Measurements from ENCODE around the gene LINC00632.

Gene LINC00632

DNA sequence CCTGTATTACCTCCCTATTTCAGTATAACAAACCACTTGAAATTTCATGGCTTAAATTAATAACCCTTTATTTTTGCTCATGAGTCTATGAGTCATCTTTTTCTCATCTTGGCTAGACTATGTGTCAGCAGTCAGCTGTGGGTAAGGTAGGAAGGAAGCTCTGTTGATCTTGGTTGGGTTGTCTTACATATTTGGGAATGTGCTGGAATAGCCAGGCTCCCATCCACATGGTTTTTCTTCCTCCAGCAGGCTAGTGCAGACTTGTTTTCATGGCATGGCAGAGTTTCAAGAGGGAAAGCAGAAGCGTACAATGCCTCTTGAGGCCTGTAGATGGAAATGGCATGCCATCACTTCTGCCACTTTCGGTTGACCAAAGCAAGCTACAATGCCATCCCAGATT is 89.7 kb downstream of the LINC00632 start:
- Histone ChIP-seq H2BK120ac (ENCODE audit: insufficient read depth, low read length, poor library complexity) (no peak overlapping the region), H3K79me1 (ENCODE audit: low read length) (no peaks in the 10 kb centered on the region), H3K27ac (ENCODE audit: low read depth, low read length) (no peak overlapping the region), H2BK12ac (ENCODE audit: low read length) (no peak overlapping the region), H4K91ac (ENCODE audit: low read depth, low read length) (no peak overlapping the region), H3K9ac (ENCODE audit: low read length) (no peak overlapping the region), H2AFZ (ENCODE audit: insufficient read depth, low read length, poor library complexity) (no peak overlapping the region), H3K36me3 (ENCODE audit: control insufficient read depth in 1 of 2, insufficient read depth in 2 of 2, low read length in 2 of 2) (no peaks in the 10 kb centered on the region), H3K9me3 (ENCODE audit: insufficient read depth, low read depth, low read length) (no peaks in the 10 kb centered on the region), H3K27me3 (ENCODE audit: insufficient read depth, low read length) (no peaks in the 10 kb centered on the region), H2BK5ac (ENCODE audit: low read depth, low read length, poor library complexity) (no peak overlapping the region), H3K4me2 (ENCODE audit: low read length) (no peak overlapping the region), H3K4me1 (ENCODE audit: control insufficient read depth in 1 of 2, insufficient read depth in 2 of 2, low read length in 2 of 2) (no peaks in the 10 kb centered on the region), H3K4ac (ENCODE audit: low read depth, low read length) (no peak overlapping the region), H3K18ac (ENCODE audit: low read length) (no peak overlapping the region), H4K8ac (ENCODE audit: low read depth, low read length) (no peak overlapping the region), H3K79me2 (ENCODE audit: control insufficient read depth, insufficient read depth, low read length, poor library complexity) (no peaks in the 10 kb centered on the region), H2AK5ac (ENCODE audit: low read length) (no peak overlapping the region), H3K23ac (ENCODE audit: low read length) (no peak overlapping the region), H3K14ac (ENCODE audit: low read length) (no peak overlapping the region), H3K4me3 (ENCODE audit: low read depth, low read length) (no peak overlapping the region), H4K12ac (ENCODE audit: low read depth, low read length) (no peak overlapping the region)
- DNase-seq = no peak
- WGBS (ENCODE audit: extremely low coverage, insufficient coverage, insufficient read length) = no CpG with 5 or more reads among the region's 2 CpGs

DNA sequence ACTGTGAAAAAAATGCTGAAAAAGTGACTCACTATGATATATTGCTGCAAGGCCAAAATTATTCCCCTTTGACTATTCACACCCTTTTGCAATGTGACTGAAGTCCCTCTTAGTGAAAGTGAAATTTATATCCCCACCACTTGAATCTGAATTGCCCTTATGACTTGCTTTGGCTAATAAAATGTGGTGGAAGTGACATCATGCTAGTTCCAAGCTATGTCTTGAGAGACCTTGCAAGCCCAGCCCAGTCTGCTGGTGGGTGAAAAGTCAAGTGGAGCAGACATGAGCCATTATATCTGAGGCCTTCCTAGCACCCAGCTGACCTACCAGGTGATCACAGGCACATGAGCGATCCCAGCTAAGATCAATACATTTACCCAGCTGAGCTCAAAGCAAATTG is 94.7 kb downstream of the LINC00632 start:
- Histone ChIP-seq H3K9ac (ENCODE audit: low read length) (no peak overlapping the region), H3K4me2 (ENCODE audit: low read length) (no peak overlapping the region), H4K12ac (ENCODE audit: low read depth, low read length) (no peak overlapping the region), H3K4me3 (ENCODE audit: low read depth, low read length) (no peak overlapping the region), H2BK5ac (ENCODE audit: low read depth, low read length, poor library complexity) (no peak overlapping the region), H3K18ac (ENCODE audit: low read length) (no peak overlapping the region), H3K23ac (ENCODE audit: low read length) (no peak overlapping the region), H3K9me3 (ENCODE audit: insufficient read depth, low read depth, low read length) (no peaks in the 10 kb centered on the region), H2AFZ (ENCODE audit: insufficient read depth, low read length, poor library complexity) (no peak overlapping the region), H2BK12ac (ENCODE audit: low read length) (no peak overlapping the region), H3K14ac (ENCODE audit: low read length) (no peak overlapping the region), H2BK120ac (ENCODE audit: insufficient read depth, low read length, poor library complexity) (no peak overlapping the region), H3K36me3 (ENCODE audit: control insufficient read depth in 1 of 2, insufficient read depth in 2 of 2, low read length in 2 of 2) (no peaks in the 10 kb centered on the region), H3K27ac (ENCODE audit: low read depth, low read length) (no peak overlapping the region), H2AK5ac (ENCODE audit: low read length) (no peak overlapping the region), H3K4me1 (ENCODE audit: control insufficient read depth in 1 of 2, insufficient read depth in 2 of 2, low read length in 2 of 2) (no peaks in the 10 kb centered on the region), H3K79me2 (ENCODE audit: control insufficient read depth, insufficient read depth, low read length, poor library complexity) (no peaks in the 10 kb centered on the region), H3K4ac (ENCODE audit: low read depth, low read length) (no peak overlapping the region), H4K91ac (ENCODE audit: low read depth, low read length) (no peak overlapping the region), H3K79me1 (ENCODE audit: low read length) (no peaks in the 10 kb centered on the region), H4K8ac (ENCODE audit: low read depth, low read length) (no peak overlapping the region), H3K27me3 (ENCODE audit: insufficient read depth, low read length) (no peaks in the 10 kb centered on the region)
- DNase-seq = no peak
- no CpG with 5 or more reads among the region's 1 CpG for WGBS (ENCODE audit: extremely low coverage, insufficient coverage, insufficient read length)

DNA sequence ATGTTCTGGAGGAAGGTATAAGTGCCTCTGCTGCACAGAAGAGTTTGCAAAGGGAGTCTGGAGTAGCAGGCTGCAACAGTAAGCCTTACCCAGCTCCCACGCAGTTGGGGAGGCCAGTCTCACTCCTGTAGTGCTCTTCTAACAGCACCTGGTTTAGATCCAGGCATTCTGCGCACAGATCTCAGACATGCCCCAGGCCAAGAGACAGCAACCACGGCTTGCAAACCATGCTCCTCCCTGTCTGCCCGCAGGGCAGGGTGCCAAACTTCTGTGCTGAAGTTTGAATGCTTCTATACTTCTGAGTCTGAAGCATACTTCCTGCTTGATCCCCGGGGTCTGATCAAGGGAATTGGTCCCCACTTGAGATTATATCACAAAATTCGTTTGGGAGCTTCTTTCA is 106.3 kb downstream of the LINC00632 start:
- Histone ChIP-seq H2AFZ (ENCODE audit: insufficient read depth, low read length, poor library complexity) (no peak overlapping the region), H3K9me3 (ENCODE audit: insufficient read depth, low read depth, low read length) (no peaks in the 10 kb centered on the region), H3K79me2 (ENCODE audit: control insufficient read depth, insufficient read depth, low read length, poor library complexity) (no peaks in the 10 kb centered on the region), H3K4ac (ENCODE audit: low read depth, low read length) (no peak overlapping the region), H3K14ac (ENCODE audit: low read length) (no peak overlapping the region), H4K91ac (ENCODE audit: low read depth, low read length) (no peak overlapping the region), H3K4me2 (ENCODE audit: low read length) (no peak overlapping the region), H3K79me1 (ENCODE audit: low read length) (no peaks in the 10 kb centered on the region), H2BK120ac (ENCODE audit: insufficient read depth, low read length, poor library complexity) (no peak overlapping the region), H2AK5ac (ENCODE audit: low read length) (no peak overlapping the region), H3K18ac (ENCODE audit: low read length) (no peak overlapping the region), H3K4me3 (ENCODE audit: low read depth, low read length) (no peak overlapping the region), H3K4me1 (ENCODE audit: control insufficient read depth in 1 of 2, insufficient read depth in 2 of 2, low read length in 2 of 2) (no peaks in the 10 kb centered on the region), H3K9ac (ENCODE audit: low read length) (no peak overlapping the region), H3K27ac (ENCODE audit: low read depth, low read length) (no peak overlapping the region), H2BK5ac (ENCODE audit: low read depth, low read length, poor library complexity) (no peak overlapping the region), H3K23ac (ENCODE audit: low read length) (no peak overlapping the region), H2BK12ac (ENCODE audit: low read length) (no peak overlapping the region), H3K36me3 (ENCODE audit: control insufficient read depth in 1 of 2, insufficient read depth in 2 of 2, low read length in 2 of 2) (no peaks in the 10 kb centered on the region), H4K12ac (ENCODE audit: low read depth, low read length) (no peak overlapping the region), H3K27me3 (ENCODE audit: insufficient read depth, low read length) (no peaks in the 10 kb centered on the region), H4K8ac (ENCODE audit: low read depth, low read length) (no peak overlapping the region)
- WGBS (ENCODE audit: extremely low coverage, insufficient coverage, insufficient read length) = no CpG with 5 or more reads among the region's 6 CpGs
- DNase-seq = peak in 1 of 2 donors; percentile 0

DNA sequence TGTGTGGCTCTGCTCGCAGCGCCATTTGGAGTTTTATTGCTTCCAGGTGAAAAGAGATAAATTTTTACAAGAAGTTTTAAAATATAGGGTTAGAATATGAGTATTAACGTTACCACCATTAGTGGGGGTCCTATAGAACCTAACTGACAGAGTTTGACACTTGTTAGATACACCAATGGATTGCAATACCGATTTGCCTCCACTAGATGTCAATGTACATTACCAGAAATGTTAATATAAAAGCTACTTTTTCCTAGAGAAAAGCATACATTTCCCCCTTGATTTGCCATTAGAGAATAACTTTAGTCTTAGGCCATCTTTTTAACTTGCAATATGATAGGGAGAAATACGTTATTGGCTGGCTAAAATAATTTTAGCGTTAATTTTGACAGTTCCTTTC is 108.4 kb downstream of the LINC00632 start:
- Histone ChIP-seq H3K27ac (ENCODE audit: low read depth, low read length) (no peak overlapping the region), H3K79me1 (ENCODE audit: low read length) (no peaks in the 10 kb centered on the region), H2AK5ac (ENCODE audit: low read length) (no peak overlapping the region), H3K79me2 (ENCODE audit: control insufficient read depth, insufficient read depth, low read length, poor library complexity) (no peaks in the 10 kb centered on the region), H3K23ac (ENCODE audit: low read length) (no peak overlapping the region), H4K8ac (ENCODE audit: low read depth, low read length) (no peak overlapping the region), H3K27me3 (ENCODE audit: insufficient read depth, low read length) (no peaks in the 10 kb centered on the region), H2AFZ (ENCODE audit: insufficient read depth, low read length, poor library complexity) (no peak overlapping the region), H3K4me3 (ENCODE audit: low read depth, low read length) (no peak overlapping the region), H3K14ac (ENCODE audit: low read length) (no peak overlapping the region), H3K18ac (ENCODE audit: low read length) (no peak overlapping the region), H4K12ac (ENCODE audit: low read depth, low read length) (no peak overlapping the region), H2BK120ac (ENCODE audit: insufficient read depth, low read length, poor library complexity) (no peak overlapping the region), H3K9ac (ENCODE audit: low read length) (no peak overlapping the region), H4K91ac (ENCODE audit: low read depth, low read length) (no peak overlapping the region), H2BK12ac (ENCODE audit: low read length) (no peak overlapping the region), H3K4me1 (ENCODE audit: control insufficient read depth in 1 of 2, insufficient read depth in 2 of 2, low read length in 2 of 2) (no peaks in the 10 kb centered on the region), H2BK5ac (ENCODE audit: low read depth, low read length, poor library complexity) (no peak overlapping the region), H3K36me3 (ENCODE audit: control insufficient read depth in 1 of 2, insufficient read depth in 2 of 2, low read length in 2 of 2) (no peaks in the 10 kb centered on the region), H3K9me3 (ENCODE audit: insufficient read depth, low read depth, low read length) (no peaks in the 10 kb centered on the region), H3K4ac (ENCODE audit: low read depth, low read length) (no peak overlapping the region), H3K4me2 (ENCODE audit: low read length) (no peak overlapping the region)
- WGBS (ENCODE audit: extremely low coverage, insufficient coverage, insufficient read length) = no CpG with 5 or more reads among the region's 6 CpGs
- peak in 1 of 2 donors; percentile 44 for DNase-seq
